ENCODE measurements around the gene RIGI. TPM values are rescaled to one million over a fixed set of nuclear protein-coding genes. Genes with fewer than 3 reads are reported as not detected.
"Not testable (repeated sequence)": the region's sequence is repeated elsewhere in the genome, so short reads cannot be mapped to it uniquely, and the experiment has no call there.

The RIGI gene
- total RNA-seq, 4 donors from 2014 or later: 5.8 to 29.5 (median 9.1) TPM

DNA sequence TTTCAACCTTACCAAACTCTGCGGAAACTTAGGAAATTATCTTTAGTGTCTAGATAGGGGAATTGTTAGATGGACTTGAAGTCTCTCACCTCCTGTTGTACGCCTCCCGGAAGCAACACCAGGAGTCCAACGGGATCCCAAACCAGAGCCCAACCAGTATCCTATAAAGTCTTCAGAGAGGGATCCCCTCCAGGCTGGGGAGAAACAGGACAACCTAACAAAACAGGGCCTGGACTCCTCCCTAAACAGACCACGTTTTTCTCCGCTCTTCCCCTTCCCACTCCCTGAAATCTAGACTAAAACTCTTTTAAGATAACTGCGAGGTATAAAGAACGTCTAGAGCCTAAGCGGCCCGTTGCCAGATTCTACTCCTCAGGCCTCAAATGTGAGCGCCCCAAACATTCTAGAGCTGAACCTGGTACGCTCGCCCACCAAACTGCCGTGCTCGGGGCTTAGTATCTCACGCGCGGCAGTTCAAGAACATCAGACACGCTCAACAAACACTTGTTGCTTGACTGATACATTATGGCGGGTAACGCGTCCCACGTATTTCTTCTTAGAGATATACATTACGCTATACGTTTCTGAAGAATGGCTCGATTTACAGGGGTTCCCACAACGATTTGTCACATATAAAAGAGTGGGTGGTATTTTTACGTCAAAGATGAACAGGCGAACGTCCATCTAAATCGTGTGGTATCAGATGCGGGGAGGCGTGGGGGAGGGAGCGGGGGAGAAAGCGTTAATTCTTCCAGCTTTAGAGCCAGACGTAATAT, 25.5 kb upstream of the RIGI start:
- DNase-seq (ENCODE audit: low spot score) (no peak), ATAC-seq (ENCODE audit: low FRiP score) (peak; percentile 35)
- TF ChIP-seq, protein P1, sequence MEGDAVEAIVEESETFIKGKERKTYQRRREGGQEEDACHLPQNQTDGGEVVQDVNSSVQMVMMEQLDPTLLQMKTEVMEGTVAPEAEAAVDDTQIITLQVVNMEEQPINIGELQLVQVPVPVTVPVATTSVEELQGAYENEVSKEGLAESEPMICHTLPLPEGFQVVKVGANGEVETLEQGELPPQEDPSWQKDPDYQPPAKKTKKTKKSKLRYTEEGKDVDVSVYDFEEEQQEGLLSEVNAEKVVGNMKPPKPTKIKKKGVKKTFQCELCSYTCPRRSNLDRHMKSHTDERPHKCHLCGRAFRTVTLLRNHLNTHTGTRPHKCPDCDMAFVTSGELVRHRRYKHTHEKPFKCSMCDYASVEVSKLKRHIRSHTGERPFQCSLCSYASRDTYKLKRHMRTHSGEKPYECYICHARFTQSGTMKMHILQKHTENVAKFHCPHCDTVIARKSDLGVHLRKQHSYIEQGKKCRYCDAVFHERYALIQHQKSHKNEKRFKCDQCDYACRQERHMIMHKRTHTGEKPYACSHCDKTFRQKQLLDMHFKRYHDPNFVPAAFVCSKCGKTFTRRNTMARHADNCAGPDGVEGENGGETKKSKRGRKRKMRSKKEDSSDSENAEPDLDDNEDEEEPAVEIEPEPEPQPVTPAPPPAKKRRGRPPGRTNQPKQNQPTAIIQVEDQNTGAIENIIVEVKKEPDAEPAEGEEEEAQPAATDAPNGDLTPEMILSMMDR (IDR thresholded peaks at IDR 0.05): no peak

GRCh38 chr9:32550562-32551275, 24.7 kb upstream of the RIGI start:
- TF ChIP-seq, protein P1 (IDR thresholded peaks at IDR 0.05): no peak
- DNase-seq (ENCODE audit: low spot score) (peak; percentile 84), ATAC-seq (ENCODE audit: low FRiP score) (peak; percentile 85)

DNA sequence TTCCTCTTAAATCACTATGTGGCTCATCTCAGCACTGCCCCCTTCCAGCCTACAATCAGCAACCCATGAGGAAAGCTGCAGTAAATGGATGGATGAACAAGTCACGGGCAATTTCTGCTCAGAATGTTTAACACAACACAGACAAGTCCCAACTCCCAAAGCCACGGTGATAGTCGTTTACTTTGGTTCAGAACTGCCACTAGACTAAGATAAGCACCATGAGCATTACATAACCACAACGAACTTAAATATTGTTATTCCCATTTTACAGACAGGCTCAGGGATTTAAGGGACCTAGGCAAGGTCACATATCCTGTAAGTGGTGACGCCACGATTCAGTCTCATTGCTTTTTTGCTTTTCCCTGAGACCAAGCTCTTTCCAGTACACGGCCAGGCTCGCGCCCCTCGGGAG, 24.2 kb upstream of the RIGI start:
- ATAC-seq (ENCODE audit: low FRiP score) (no peak), DNase-seq (ENCODE audit: low spot score) (no peak)
- TF ChIP-seq, protein P1 (IDR thresholded peaks at IDR 0.05): no peak

DNA sequence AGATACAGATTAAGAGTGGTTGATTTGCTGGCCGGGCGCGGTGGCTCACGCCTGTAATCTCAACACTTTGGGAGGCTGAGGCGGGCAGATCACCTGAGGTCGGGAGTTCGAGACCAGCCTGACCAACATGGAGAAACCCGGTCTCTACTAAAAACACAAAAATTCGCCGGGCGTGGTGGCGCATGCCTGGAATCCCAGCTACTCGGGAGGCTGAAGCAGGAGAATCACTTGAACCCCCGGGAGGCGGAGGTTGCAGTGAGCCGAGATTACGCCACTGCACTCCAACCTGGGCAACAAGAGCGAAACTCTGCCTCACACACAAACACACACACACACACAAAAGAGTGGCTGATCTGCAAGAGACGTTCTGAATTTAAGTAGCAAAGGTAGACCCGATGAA, 22.2 kb upstream of the RIGI start:
- DNase-seq (ENCODE audit: low spot score); ATAC-seq (ENCODE audit: low FRiP score): not testable (repeated sequence)

GRCh38 chr9:32545884-32546283, 19.9 kb upstream of the RIGI start:
- ATAC-seq (ENCODE audit: low FRiP score) (no peak), DNase-seq (ENCODE audit: low spot score) (no peak)
- TF ChIP-seq, protein P1 (IDR thresholded peaks at IDR 0.05): no peak

DNA sequence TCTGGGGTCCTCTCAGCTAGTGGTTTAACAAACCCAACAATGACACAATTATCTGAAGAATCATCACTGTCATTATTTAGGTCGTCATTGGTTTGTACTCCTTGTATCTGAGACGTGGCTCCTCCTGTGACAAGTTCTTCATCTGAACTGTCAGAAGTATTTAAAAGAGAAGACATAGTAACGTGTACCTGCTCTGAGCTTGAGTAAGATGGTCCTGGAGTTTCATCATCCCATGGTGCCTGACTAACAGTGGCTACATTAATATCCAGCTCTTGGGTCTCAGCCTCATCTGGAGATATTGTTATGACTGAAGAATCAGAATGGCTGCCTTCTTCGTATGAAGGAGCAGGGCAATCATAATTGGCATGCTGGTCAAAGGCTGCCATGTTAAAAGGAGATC, 17.1 kb upstream of the RIGI start:
- TF ChIP-seq, protein P1 (IDR thresholded peaks at IDR 0.05): no peak
- ATAC-seq (ENCODE audit: low FRiP score) (no peak), DNase-seq (ENCODE audit: low spot score) (no peak)

DNA sequence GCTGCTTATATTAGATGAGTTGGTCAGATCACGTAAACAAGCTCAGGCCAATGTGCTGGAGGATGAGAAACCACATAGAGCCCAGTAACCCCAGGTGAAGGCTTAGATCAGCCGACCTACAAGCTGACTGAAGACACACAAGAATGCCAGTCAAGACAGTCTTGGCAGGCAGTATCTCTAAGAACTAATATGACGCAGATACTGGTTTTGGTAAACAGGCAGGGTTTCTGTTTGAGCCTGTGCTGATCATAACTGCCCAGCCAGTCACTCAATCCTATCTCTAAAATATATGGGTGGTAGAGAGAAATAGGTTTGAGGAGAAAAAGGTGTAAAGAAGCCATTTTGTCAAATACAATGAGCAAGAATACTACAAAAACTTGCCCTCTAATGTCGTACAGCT, 7.8 kb upstream of the RIGI start:
- ATAC-seq (ENCODE audit: low FRiP score) (no peak), DNase-seq (ENCODE audit: low spot score) (no peak)
- TF ChIP-seq, protein P1 (IDR thresholded peaks at IDR 0.05): no peak
